HTR-8/SVneo (cell line): Measurements from ENCODE around the gene TLN1.

Experiments
- DNase-seq: peaks from one replicate; pipeline ENCODE4 v3.0.0; 2011; ENCODE audit warnings: low spot score, mixed read lengths; ENCODE audit not compliant: insufficient read length
- FAIRE-seq: peaks from 2 replicates; lab custom pipeline; 2011; peaks lifted over from hg19 to GRCh38; lab: Jason Lieb, UNC

Gene TLN1

DNA sequence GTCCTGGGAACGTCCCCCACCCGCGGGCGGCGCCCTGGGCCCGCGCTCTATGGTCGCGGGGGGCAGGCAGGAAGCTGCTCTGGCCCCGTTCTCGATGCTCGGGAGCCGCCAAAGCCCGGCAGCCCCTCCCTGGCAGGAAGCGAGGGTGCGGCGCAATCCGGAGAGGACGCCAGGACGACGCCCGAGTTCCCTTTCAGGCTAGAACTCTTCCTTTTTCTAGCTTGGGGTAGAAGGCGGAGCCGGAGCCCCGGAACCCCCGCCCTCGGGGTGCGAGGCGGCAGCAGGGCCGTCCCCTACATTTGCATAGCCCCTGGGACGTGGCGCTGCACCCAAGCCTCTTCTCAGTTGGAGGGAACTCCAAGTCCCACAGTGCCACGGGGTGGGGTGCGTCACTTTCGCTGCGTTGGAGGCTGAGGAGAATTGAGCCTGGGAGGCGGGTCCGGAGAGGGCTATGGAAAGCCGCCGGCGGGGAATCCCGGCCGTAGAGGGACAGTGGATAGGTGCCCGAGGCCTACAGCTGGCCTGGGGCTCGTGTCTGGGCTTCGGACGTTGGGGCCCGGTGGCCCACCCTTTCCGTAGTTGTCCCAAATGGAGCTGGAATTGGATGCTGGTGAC, at the start of gene TLN1, which contains the start of gene CREB3:
TSS of gene TLN1 (minus strand) at position 11 of the 615 bp plus-strand sequence. CDS start 6,501 bp downstream, outside the sequence.
TSS of gene CREB3 (plus strand) at position 482 of the 615 bp plus-strand sequence. CDS start at position 589, 107 bp downstream.
- FAIRE-seq (no peak), DNase-seq (peak; percentile 84)

DNA sequence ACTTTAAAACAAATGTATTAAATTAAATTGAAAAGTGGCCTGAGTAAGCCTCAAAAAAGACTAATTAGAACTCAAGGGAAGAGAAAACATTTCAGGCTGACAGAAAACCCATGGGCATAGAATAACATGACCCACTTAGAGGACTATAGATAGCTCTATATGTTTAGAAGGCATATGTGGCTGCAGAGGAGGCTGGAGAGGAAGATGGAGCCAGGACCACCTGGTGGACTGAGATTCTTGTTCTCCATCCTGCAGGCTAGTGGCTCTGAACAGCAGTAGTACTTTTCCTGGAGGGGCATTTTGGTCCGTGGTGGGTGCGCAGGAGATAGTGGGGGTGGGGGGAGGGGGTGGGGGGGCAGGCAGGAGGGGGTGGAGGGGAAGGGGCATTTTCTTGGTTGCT, 49.1 kb upstream of the TLN1 start:
- no peak for FAIRE-seq
- DNase-seq, result no peak

DNA sequence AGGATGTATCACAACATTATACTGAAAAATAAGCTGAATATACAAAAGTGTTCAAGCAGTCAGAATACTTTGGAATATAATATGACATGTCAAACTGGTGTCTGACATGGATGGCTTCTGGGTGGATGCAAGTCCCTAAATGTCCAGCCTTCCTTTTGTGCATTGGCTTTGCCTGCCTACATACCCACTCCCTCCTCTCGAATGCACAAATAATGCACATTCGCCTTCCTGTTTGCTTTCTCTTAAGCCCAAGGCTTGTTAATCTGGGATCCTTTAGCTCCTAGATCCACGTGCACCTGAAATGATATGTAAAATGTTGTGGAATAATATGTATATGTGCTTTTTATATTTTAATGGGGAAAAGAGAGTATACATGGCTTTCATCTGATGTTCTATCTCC, 46.5 kb upstream of the TLN1 start:
- no peak for FAIRE-seq
- DNase-seq, result no peak

- DNase-seq, result no peak
- no peak for FAIRE-seq
Measured at GRCh38 chr9:35776018-35776417, 44.0 kb upstream of the TLN1 start.

- no peak for DNase-seq
Measured at GRCh38 chr9:35774907-35775635, 43.1 kb upstream of the TLN1 start.

GRCh38 chr9:35771943-35772342, 39.9 kb upstream of the TLN1 start:
- DNase-seq, result no peak
- FAIRE-seq, result no peak

More at GRCh38 chr9:35774907-35775635, 43.1 kb upstream of the TLN1 start:
- FAIRE-seq, result no peak

DNA sequence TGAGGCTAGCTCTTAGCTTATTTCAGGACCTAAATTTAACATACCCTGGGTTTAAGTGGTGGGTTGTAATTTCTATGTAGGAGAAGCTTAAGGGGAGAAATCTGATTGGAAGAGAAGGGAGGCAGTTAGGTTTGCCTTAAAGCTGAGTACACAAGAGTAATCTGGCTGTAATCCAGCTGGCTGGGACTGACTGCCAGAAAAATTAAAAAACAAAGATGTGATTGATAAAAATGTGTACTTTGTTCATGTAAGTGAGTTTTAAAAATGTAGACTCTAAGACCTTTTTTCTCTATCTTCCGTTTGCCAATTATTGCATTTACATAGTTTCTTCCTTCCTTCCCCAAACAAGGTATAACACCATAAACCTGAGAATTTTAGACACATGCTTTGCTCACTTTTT, 39.5 kb upstream of the TLN1 start:
- FAIRE-seq, result no peak
- no peak for DNase-seq

DNA sequence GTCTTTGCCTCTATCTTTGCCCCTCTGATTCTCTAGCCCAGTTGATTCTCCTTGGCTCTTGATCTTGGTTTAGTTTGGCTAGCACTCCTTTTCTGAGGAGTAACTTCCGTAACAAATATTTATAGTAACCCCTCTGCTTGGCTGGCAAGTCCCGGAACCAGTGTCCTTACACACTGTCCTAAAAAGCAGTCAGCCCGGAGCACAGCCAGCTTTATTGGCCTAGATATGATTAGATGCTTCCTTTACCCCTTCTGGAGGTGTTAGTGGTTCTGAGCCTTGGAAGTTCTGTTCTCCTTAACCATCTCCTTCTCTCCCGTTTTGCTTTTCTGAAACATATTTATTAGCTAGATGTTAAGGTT, 39.1 kb upstream of the TLN1 start:
- no peak for FAIRE-seq

DNA sequence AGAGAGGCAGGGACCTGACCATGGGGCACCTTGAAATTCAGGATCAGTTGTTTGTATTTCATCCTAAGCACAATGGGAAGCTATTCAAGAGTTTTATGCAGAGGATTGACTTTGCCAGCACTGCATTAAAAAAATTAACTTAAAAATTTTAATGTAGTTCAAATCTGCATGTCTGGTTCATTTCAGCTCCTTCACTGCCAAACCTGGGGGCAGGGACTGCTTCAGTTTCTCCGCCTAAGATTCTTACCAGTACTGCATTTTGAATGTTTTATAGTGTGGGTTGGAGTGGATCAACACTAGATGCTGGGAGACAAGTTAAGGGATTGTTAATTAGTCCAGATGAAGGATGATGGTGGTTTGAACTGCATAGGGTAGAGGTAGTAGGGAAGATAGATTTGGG, 37.8 kb upstream of the TLN1 start:
- DNase-seq, result no peak
- no peak for FAIRE-seq

More for the DNA sequence above, 39.1 kb upstream of the TLN1 start:
- DNase-seq, result no peak

DNA sequence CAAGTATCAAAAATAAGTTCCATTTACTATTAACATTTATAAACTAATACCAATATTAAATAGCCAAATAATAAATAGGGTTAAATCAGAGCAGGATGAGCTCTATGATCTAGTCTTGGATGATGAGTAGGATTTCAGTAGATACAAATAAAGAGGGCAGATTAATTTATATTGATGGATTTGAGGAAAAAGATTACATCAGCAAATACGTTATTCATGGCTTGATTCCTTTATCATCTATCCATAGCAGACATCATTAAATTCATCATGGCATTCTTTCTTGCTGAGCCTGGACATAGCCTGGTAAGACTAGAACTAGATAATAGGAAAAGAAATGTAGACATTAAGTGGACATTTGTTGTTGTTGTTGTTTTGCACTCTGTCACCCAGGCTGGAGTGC, 35.5 kb upstream of the TLN1 start:
- no peak for FAIRE-seq
- no peak for DNase-seq

- FAIRE-seq (no peak), DNase-seq (no peak)
Measured at GRCh38 chr9:35766997-35767396, 35.0 kb upstream of the TLN1 start.

DNA sequence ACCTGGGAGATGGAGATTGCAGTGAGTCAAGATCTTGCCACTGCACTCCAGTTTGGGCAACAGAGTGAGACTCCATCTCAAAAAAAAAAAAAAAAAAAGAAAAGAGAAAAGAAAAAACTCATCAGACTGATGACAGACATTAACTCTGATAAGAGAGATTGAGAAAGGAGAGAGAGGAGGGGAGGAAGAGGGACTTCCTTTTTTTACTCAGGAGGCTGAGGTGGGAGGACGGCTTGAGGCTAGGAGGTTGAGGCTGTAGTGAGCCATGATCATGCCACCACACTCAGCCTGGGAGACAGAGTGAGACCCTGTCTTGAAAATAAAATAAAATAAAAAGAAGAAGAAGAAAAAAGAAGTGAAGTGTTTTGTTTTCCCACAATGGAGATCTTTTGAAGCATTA, 31.8 kb upstream of the TLN1 start:
- FAIRE-seq (no peak), DNase-seq (no peak)

- FAIRE-seq (no peak), DNase-seq (no peak)
Measured at GRCh38 chr9:35763181-35763580, 31.2 kb upstream of the TLN1 start.

- FAIRE-seq (no peak), DNase-seq (no peak)
Measured at GRCh38 chr9:35760651-35761050, 28.7 kb upstream of the TLN1 start.

GRCh38 chr9:35759795-35760194, 27.8 kb upstream of the TLN1 start:
- FAIRE-seq (no peak), DNase-seq (no peak)

DNA sequence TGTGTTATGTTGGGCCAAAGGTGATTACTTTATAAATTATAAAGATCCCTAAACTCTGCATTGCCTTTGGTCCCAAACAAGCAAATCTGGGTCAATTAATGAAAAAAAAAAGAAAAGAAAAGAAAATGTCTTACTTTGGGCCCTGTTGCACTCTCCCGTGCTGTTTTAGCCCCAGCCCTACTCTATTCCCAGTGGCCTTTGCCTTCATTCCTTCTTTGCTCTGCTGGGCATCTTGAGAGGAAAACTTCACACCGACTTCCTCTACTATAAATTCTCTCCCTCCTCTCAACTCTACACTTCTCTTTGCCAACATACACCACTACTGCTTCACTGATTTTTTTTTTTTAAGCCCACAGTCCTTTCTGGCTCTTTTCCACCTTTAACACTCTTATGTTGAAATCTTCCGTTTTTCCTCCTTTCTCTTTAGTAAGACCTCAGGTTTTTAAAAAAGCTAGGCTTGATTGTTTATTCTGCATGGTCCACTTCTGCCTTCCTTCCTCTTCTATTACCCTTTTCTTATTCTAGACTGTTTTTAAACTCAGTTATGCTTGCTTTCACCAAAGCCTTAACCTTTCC, 26.6 kb upstream of the TLN1 start:
- FAIRE-seq, result no peak
- no peak for DNase-seq

GRCh38 chr9:35757892-35758275, 25.9 kb upstream of the TLN1 start:
- FAIRE-seq (no peak), DNase-seq (no peak)

- no peak for FAIRE-seq
- peak; percentile 39 for DNase-seq
Measured at GRCh38 chr9:35757226-35757891, 25.4 kb upstream of the TLN1 start.

DNA sequence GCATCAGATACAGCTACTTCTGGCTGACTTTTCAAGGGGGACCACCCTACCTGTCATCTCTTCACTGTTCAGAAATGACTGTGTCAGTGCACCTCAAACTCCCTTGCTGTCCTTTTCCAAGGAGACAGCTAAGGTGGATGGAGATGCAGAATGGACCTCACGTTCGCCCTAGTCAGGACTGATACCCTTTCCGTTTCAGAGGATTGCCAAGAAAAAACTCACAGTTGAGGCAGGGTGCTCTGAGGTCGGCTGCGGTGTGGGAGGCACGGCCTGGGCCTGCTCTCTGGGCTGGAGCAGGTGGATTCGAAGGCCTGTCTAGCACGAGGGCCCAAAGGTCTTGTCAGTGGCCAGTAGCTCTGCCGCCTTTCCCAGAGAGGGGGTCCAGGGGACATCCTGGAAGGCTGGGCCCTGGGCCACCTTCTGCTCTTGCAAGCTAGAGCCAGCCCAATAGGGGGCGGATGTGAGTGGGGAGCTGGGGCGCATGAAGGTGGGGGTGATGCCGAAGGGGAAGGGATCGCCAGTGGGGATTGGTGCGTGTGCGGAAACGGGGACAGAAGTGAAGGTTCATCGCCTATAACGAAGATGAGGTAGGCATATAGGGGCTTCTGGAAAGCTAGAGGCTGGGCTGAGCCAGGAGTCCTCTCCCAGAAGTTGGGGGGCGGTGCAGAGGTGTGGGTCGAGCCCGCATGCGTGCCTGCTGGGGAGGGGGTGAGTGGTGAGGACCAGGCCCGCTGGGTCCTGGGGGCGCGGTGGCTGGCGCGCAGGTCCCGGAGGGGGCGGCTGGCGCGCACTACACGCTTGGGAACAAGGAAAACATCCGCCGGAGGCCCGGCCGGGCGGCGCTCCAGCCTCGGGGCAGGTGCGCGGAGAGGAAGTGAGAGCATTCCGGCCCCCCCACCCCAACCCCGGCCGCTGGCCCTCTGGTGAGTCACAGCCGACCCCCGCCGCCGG, 24.6 kb upstream of the TLN1 start:
- FAIRE-seq (no peak), DNase-seq (peak; percentile 45)

DNA sequence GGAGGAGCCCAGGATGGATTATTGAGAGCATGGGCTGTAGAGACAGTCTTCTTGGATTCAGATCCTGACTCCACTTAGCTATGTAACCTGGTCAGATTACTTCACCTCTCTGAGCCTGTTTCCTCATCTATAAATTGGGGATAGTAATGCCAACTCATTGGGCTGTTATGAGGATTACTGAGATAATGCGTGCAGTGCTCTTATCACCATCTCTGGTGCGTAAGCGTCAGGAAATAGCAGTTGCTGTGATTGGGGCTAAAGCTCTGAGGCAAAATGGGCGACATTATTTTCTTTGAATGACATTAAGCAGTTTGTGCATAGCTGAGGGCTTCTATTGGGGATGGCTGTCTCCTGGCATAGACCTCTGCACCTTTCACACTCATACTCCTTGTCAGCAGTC, 23.1 kb upstream of the TLN1 start:
- no peak for FAIRE-seq

More for the DNA sequence above, 23.1 kb upstream of the TLN1 start:
- no peak for DNase-seq
